HCT116 (cell line): ENCODE measurements around the gene DHRS12. TPM values are rescaled to one million over a fixed set of nuclear protein-coding genes. Genes with fewer than 3 reads are reported as not detected.

Experiments
- ATAC-seq: fragments of 200-7000 bp; cut with Tn5 transposase; 2 replicates; pipeline ENCODE4 v1.9.1; 2020; ENCODE audit warnings: mild to moderate bottlenecking, moderate library complexity
- BruUV-seq: library from RNA; stranded (reverse); fragments of 400-500 nt; replicated peaks from 2 replicates; lab custom pipeline; 2021; lab: Mats Ljungman, UMichigan
- CTCF ChIA-PET: fragments of 300-600 bp; sonication (Branson Sonifier 250); formaldehyde crosslinking; loops from one replicate; lab custom pipeline; 2021; ENCODE audit warnings: antibody characterized with exemption; lab: Charles Lee
- POLR2A ChIA-PET: fragments of 300-600, 350-600 bp; sonication (Branson Sonifier 250); formaldehyde crosslinking; loops from one replicate; lab custom pipeline; 2021; ENCODE audit warnings: antibody characterized with exemption; lab: Charles Lee
- RAD21 ChIA-PET, 2 experiments: fragments of 300-600 bp; sonication (Branson Sonifier 250); formaldehyde crosslinking; loops; one replicate each; lab custom pipeline; 2023; ENCODE audit warnings: low total read pairs in 2 of 2; ENCODE audit not compliant: uncharacterized antibody in 2 of 2, unreplicated experiment in 2 of 2, low non-redundant PET in 1 of 2; lab: Charles Lee
- DNase-seq: peaks from one replicate; pipeline ENCODE4 v3.0.0-alpha.2; 2010; ENCODE audit warnings: low read depth, low spot score
- H2AFZ ChIP-seq: fragments of 200-600 bp; shearing (Covaris generic), sonication (generic); 2 replicates; pipeline ENCODE4 v1.6.1; 2017; ENCODE audit warnings: low read depth, mixed run types, mixed read lengths, antibody characterized with exemption, low read length; ENCODE audit not compliant: poor library complexity, severe bottlenecking
- H3K27ac ChIP-seq: 2 replicates; pipeline ENCODE4 v1.5.1; 2012; ENCODE audit warnings: low read depth, low read length
- H3K27me3 ChIP-seq: fragments of 200-600 bp; sonication (generic); 2 replicates; pipeline ENCODE4 v1.6.1; 2016; ENCODE audit warnings: mixed run types, low read length, mixed read lengths; ENCODE audit not compliant: insufficient read depth
- H3K36me3 ChIP-seq, 2 experiments: fragments of 200-500 bp in 1 of 2; fragments of 200-600 bp in 1 of 2; sonication (Bioruptor generic) in 1 of 2; sonication (generic) in 1 of 2; 2 replicates each; pipeline versions ENCODE4 v1.5.1 to v1.6.1; 2014 to 2016; ENCODE audit warnings: low read length in 2 of 2, inconsistent platforms in 1 of 2, mixed read lengths in 1 of 2, mixed run types in 1 of 2; ENCODE audit not compliant: insufficient read depth in 2 of 2, control insufficient read depth in 1 of 2
- H3K4me1 ChIP-seq, 2 experiments: fragments of 200-600 bp in 1 of 2; sonication (generic) in 1 of 2; 2 replicates each; pipeline versions ENCODE4 v1.5.1 to v1.6.1; 2012 to 2017; ENCODE audit warnings: low read length in 2 of 2, inconsistent platforms in 1 of 2, mild to moderate bottlenecking in 1 of 2, mixed read lengths in 1 of 2, mixed run types in 1 of 2, moderate library complexity in 1 of 2; ENCODE audit not compliant: insufficient read depth in 2 of 2, control insufficient read depth in 1 of 2
- H3K4me2 ChIP-seq: fragments of 200-600 bp; sonication (generic); 2 replicates; pipeline ENCODE4 v1.6.1; 2017; ENCODE audit warnings: mixed run types, low read length, mixed read lengths
- H3K4me3 ChIP-seq, 2 experiments: fragments of 200-600 bp in 1 of 2; sonication (generic) in 1 of 2; replicated peaks in 1 of 2; 2 replicates each; pipeline ENCODE4 v1.5.1; 2011 to 2016; ENCODE audit warnings: low read length in 2 of 2, control low read depth in 1 of 2, low read depth in 1 of 2, mild to moderate bottlenecking in 1 of 2, mixed read lengths in 1 of 2, mixed run types in 1 of 2
- H3K79me2 ChIP-seq: fragments of 200-600 bp; sonication (generic); 2 replicates; pipeline ENCODE4 v1.6.1; 2017; ENCODE audit warnings: mild to moderate bottlenecking, mixed run types, low read length, moderate library complexity, mixed read lengths; ENCODE audit not compliant: insufficient read depth
- H3K9ac ChIP-seq: fragments of 200-600 bp; sonication (generic); 2 replicates; pipeline ENCODE4 v1.6.1; 2016; ENCODE audit warnings: low read length, mixed read lengths
- H3K9me2 ChIP-seq: fragments of 200-600 bp; sonication (generic), shearing (Covaris generic); 2 replicates; pipeline ENCODE4 v1.6.1; 2017; ENCODE audit warnings: mixed run types, mild to moderate bottlenecking, moderate library complexity; ENCODE audit not compliant: insufficient read depth
- H3K9me3 ChIP-seq, 2 experiments: fragments of 200-500 bp in 1 of 2; fragments of 200-600 bp in 1 of 2; sonication (Bioruptor generic) in 1 of 2; sonication (generic) in 1 of 2; 2 replicates each; pipeline ENCODE4 v1.6.1; 2014 to 2017; ENCODE audit warnings: low read length in 2 of 2, mixed read lengths in 2 of 2, inconsistent platforms in 1 of 2, low read depth in 1 of 2, mild to moderate bottlenecking in 1 of 2, mixed run types in 1 of 2, moderate library complexity in 1 of 2; ENCODE audit not compliant: control insufficient read depth in 1 of 2, insufficient read depth in 1 of 2
- H4K20me1 ChIP-seq: fragments of 200-600 bp; sonication (generic), shearing (Covaris generic); 2 replicates; pipeline ENCODE4 v1.6.1; 2017; ENCODE audit warnings: mixed run types, mild to moderate bottlenecking, moderate library complexity; ENCODE audit not compliant: insufficient read depth
- ELF1 ChIP-seq: IDR thresholded peaks from 2 replicates; pipeline ENCODE4 v1.6.1; 2012; ENCODE audit warnings: low read depth, borderline replicate concordance
- JUND ChIP-seq: IDR thresholded peaks from 2 replicates; pipeline ENCODE4 v1.6.1; 2012
- POLR2A ChIP-seq: IDR thresholded peaks from 2 replicates; pipeline ENCODE4 v1.7.0; 2011; ENCODE audit warnings: borderline replicate concordance; ENCODE audit not compliant: insufficient read depth, insufficient read length; ENCODE audit errors: extremely low read depth
- SRF ChIP-seq: IDR thresholded peaks from 2 replicates; pipeline ENCODE4 v1.6.1; 2012; ENCODE audit warnings: low read depth
- intact Hi-C: fragments of 100-400 bp; cut with micrococcal nuclease; formaldehyde crosslinking; loops from 2 replicates; pipeline ENCODE4 v1.10.0; 2022
- total RNA-seq: library from RNA; stranded (reverse); gene quantifications from one replicate; pipeline ENCODE4 v1.2.1, GENCODE V29; 2021; ENCODE audit not compliant: unreplicated experiment
- TF ChIP-seq, protein P1 (sequence below): IDR thresholded peaks from 2 replicates; pipeline ENCODE4 v1.6.1; 2011; ENCODE audit warnings: mild to moderate bottlenecking, low read length, moderate library complexity; ENCODE audit not compliant: insufficient replicate concordance; ENCODE audit errors: extremely low read depth
- TF ChIP-seq, protein P2 (sequence below), 3 experiments: fragments of 200-600 bp in 1 of 3; sonication (generic) in 1 of 3; IDR thresholded peaks in 2 of 3; conservative IDR thresholded peaks in 1 of 3; 2 replicates each; pipeline ENCODE4 v1.5.1; 2012 to 2017; ENCODE audit warnings: low read depth in 2 of 3, low read length in 2 of 3, antibody characterized with exemption in 1 of 3, borderline replicate concordance in 1 of 3, control low read depth in 1 of 3, mild to moderate bottlenecking in 1 of 3, mixed read lengths in 1 of 3, mixed run types in 1 of 3, moderate library complexity in 1 of 3; ENCODE audit not compliant: insufficient read depth in 1 of 3

Gene DHRS12
- total RNA-seq, 1 experiment from 2014 or later = 3.9 TPM

DNA sequence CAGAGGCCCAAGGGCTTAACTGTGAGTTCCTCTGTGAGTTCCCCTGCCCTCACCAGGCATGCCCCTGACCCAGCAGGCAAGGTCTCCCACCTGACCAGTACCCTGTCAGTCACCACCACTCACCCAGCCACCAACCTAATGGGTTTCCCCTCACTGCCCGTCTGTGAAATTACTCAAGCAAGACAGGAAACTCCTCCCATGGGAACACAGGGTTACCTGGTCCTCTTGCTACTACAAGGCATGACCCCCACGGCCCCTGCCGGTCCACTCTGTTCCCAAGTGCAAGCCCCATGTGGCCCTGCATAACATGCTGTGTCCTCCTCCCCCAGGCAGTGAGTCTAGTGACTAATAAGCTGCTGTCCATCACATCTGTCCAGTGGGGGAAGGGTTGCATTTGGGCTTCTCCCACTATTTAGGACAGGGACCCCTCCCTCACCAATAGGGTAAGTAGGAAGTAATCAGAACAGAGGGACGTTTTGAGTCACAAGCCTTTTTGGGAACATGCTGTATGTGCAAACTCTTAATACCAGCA lies 8.0 kb upstream of the DHRS12 start:
- Histone ChIP-seq H4K20me1 (no peaks in the 10 kb centered on the region), H3K36me3 (no peaks in the 10 kb centered on the region), H3K9me3 (no peaks in the 10 kb centered on the region), H3K9me2 (no peaks in the 10 kb centered on the region), H2AFZ (no peak overlapping the region), H3K79me2 (no peaks in the 10 kb centered on the region), H3K27ac (no peak overlapping the region), H3K9ac (no peak overlapping the region), H3K4me2 (no peak overlapping the region; the same call in 1 of the 2 replicates), H3K4me3 (no peak overlapping the region), H3K27me3 (no peaks in the 10 kb centered on the region), H3K4me1 (peaks cover 0 to 26% of the 10 kb centered on the region in 2 experiments; a peak in 3 of 4 replicates)
- TF ChIP-seq ELF1 = no peak
- no peak for TF ChIP-seq JUND
- TF ChIP-seq POLR2A = no peak
- TF ChIP-seq, protein P1, sequence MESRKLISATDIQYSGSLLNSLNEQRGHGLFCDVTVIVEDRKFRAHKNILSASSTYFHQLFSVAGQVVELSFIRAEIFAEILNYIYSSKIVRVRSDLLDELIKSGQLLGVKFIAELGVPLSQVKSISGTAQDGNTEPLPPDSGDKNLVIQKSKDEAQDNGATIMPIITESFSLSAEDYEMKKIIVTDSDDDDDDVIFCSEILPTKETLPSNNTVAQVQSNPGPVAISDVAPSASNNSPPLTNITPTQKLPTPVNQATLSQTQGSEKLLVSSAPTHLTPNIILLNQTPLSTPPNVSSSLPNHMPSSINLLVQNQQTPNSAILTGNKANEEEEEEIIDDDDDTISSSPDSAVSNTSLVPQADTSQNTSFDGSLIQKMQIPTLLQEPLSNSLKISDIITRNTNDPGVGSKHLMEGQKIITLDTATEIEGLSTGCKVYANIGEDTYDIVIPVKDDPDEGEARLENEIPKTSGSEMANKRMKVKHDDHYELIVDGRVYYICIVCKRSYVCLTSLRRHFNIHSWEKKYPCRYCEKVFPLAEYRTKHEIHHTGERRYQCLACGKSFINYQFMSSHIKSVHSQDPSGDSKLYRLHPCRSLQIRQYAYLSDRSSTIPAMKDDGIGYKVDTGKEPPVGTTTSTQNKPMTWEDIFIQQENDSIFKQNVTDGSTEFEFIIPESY = no peak
- TF ChIP-seq, protein P2, sequence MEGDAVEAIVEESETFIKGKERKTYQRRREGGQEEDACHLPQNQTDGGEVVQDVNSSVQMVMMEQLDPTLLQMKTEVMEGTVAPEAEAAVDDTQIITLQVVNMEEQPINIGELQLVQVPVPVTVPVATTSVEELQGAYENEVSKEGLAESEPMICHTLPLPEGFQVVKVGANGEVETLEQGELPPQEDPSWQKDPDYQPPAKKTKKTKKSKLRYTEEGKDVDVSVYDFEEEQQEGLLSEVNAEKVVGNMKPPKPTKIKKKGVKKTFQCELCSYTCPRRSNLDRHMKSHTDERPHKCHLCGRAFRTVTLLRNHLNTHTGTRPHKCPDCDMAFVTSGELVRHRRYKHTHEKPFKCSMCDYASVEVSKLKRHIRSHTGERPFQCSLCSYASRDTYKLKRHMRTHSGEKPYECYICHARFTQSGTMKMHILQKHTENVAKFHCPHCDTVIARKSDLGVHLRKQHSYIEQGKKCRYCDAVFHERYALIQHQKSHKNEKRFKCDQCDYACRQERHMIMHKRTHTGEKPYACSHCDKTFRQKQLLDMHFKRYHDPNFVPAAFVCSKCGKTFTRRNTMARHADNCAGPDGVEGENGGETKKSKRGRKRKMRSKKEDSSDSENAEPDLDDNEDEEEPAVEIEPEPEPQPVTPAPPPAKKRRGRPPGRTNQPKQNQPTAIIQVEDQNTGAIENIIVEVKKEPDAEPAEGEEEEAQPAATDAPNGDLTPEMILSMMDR (IDR thresholded peaks at IDR 0.05 in 2 of 3, conservative IDR thresholded peaks at IDR 0.05 in 1 of 3; ENCODE audit: borderline replicate concordance in 1 of 3, insufficient read depth in 1 of 3, low read depth in 2 of 3, low read length in 2 of 3) = no peak
- no peak for TF ChIP-seq SRF
- ChIA-PET CTCF (no interaction called here), RAD21 (no interaction called here), POLR2A (no interaction called here)
- BruUV-seq = no TSS peak
- no peak for DNase-seq
- intact Hi-C loops = no loop called here
- ATAC-seq = no peak
